HL-60 (cell line): ENCODE data around the gene EPS15.
"Not testable (repeated sequence)": the region's sequence is repeated elsewhere in the genome, so short reads cannot be mapped to it uniquely, and the experiment has no call there.

Source experiments
- DNase-seq, 2 experiments: peaks; one replicate each; pipeline ENCODE4 v3.0.0-alpha.2; 2010 to 2020; ENCODE audit warnings: low read depth in 1 of 2, low spot score in 1 of 2
- H3K27ac ChIP-seq: fragments of 250-450 bp; sonication (Bioruptor Pico); replicated peaks from 2 replicates; pipeline ENCODE4 v1.5.1; 2020; ENCODE audit warnings: mild to moderate bottlenecking, moderate library complexity
- H3K27me3 ChIP-seq: fragments of 250-450 bp; sonication (Bioruptor Pico); 2 replicates; pipeline ENCODE4 v1.5.1; 2021; ENCODE audit warnings: mild to moderate bottlenecking, moderate library complexity; ENCODE audit not compliant: insufficient read depth, poor library complexity, severe bottlenecking
- H3K4me3 ChIP-seq: replicated peaks from 2 replicates; pipeline ENCODE4 v1.5.1; 2011; ENCODE audit warnings: mild to moderate bottlenecking, control low read depth, low read length; ENCODE audit not compliant: insufficient read depth
- CTCF ChIP-seq: IDR thresholded peaks from one replicate; pipeline ENCODE4 v1.5.1; 2011; ENCODE audit warnings: low read length, control low read depth, inconsistent platforms; ENCODE audit not compliant: insufficient read depth
- GABPA ChIP-seq: IDR thresholded peaks from 2 replicates; pipeline ENCODE4 v1.6.1; 2012; ENCODE audit warnings: low read depth
- POLR2AphosphoS5 ChIP-seq: IDR thresholded peaks from 2 replicates; pipeline ENCODE4 v1.6.1; 2012; ENCODE audit warnings: low read depth
- REST ChIP-seq: IDR thresholded peaks from 2 replicates; pipeline ENCODE4 v1.6.1; 2012; ENCODE audit warnings: low read depth; ENCODE audit not compliant: insufficient replicate concordance
- SPI1 ChIP-seq: IDR thresholded peaks from 2 replicates; pipeline ENCODE4 v1.6.1; 2012; ENCODE audit warnings: low read depth, mild to moderate bottlenecking, borderline replicate concordance

Gene EPS15

GRCh38 chr1:51325878-51326755 lies 192.9 kb downstream of the EPS15 start:
- Histone ChIP-seq H3K27me3 (no peaks in the 10 kb centered on the region), H3K27ac (no peak overlapping the region), H3K4me3 (no peak overlapping the region)
- TF ChIP-seq POLR2AphosphoS5 (no peak), GABPA (no peak), REST (no peak), SPI1 (no peak), CTCF (no peak)
- no peak for DNase-seq

GRCh38 chr1:51325391-51325790 lies 193.7 kb downstream of the EPS15 start:
- H3K27ac ChIP-seq, result no peak overlapping the region
- H3K4me3 ChIP-seq, result no peak overlapping the region
- DNase-seq, result no peak
- no peak for TF ChIP-seq POLR2AphosphoS5
- TF ChIP-seq REST, result no peak
- TF ChIP-seq SPI1, result no peak
- TF ChIP-seq GABPA, result no peak
- TF ChIP-seq CTCF, result no peak
- H3K27me3 ChIP-seq, result no peaks in the 10 kb centered on the region

- H3K4me3 ChIP-seq, H3K27me3 ChIP-seq, DNase-seq, H3K27ac ChIP-seq: not testable (repeated sequence)
These were observed 194.1 kb downstream of the EPS15 start for GRCh38 chr1:51325011-51325385.

GRCh38 chr1:51324251-51325010 lies 194.6 kb downstream of the EPS15 start:
- Histone ChIP-seq H3K27me3 (no peaks in the 10 kb centered on the region), H3K4me3 (no peak overlapping the region), H3K27ac (no peak overlapping the region)
- DNase-seq, result no peak
- TF ChIP-seq SPI1 (no peak), REST (no peak), CTCF (no peak), POLR2AphosphoS5 (no peak), GABPA (no peak)
